Islet precursor cell (in vitro differentiated cells): ENCODE results near the gene WDR18.
A peak's percentile ranks its signal among the peaks of the same experiment; 100 is the strongest.
"Not testable (repeated sequence)": the region's sequence is repeated elsewhere in the genome, so short reads cannot be mapped to it uniquely, and the experiment has no call there.

Source experiments
- DNase-seq: peaks from one replicate; pipeline ENCODE4 v3.0.0-alpha.2; 2018

The WDR18 gene

GRCh38 chr19:1009041-1009980 lies 25.2 kb downstream of the WDR18 start:
- DNase-seq = no peak

DNA sequence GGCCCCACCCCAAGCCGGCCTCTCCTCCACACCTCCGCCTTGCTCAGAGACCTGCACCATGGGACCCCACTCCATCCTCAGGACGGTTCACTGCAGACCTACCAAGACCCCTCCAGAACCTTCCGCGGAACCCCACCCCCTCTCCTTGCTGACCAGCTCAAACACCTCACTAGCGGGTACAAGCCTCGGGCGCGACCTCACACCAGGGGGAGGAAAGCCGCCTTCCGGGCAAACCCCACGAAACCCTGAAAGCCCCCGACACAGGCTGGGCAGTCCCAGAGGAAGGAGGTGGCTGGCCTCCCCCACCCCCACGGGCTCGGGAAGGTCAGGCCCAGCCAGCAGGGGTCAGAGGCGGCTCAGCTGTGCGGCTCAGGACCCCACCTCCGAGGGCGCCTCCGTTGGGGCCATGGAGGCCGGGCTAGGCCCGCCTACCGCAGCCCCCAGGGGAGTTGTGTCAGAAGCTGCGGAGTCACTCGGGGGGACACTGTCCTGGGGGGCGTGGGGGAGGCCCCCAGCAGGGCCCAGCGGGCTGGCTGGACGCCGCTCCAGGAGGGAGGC lies 25.9 kb downstream of the WDR18 start:
- DNase-seq = no peak

DNA sequence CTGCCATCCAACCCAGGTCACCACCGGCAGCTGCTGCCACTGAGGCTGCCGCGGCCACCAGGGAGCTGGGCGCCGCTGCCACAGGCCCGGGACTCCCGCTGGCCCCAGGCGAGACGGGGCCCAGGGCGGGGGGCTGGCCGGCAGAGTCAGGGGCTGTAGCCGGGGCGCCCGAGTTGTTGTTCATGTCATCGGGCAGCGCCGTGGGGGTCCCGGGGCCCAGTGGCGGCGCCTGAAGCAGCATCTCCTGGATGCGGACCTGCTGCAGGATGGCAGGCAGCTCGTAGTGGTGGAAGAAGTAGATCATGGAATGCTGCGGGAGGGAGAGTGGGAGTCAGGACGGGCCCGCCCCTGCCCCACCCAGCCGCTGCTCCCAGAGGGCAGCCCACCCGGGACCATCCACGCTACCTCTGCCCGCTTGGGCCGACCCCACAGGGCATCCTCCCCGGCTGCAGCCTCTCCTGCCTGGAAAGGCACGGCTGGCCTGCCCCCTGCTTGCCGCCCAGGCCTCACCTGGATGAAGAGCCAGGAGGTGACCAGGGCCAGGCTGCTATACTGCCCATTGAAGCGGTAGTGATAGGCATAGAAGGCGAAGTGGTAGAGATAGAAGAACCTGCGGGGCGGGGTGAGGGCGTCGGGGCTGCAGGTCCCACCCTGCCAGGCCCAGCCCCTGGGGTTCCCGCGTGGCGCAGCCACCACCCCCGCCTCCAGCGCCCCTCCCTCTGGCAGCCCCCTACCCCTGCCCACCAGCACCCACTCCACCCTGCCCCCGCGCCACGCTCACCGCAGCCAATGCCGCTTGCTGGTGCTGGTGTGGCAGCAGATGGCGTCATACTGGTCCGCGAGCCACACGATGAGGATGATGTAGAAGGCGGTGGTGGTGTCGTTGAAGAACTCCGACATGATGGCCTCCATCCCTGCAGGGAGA lies 26.7 kb downstream of the WDR18 start:
- DNase-seq = no peak

DNA sequence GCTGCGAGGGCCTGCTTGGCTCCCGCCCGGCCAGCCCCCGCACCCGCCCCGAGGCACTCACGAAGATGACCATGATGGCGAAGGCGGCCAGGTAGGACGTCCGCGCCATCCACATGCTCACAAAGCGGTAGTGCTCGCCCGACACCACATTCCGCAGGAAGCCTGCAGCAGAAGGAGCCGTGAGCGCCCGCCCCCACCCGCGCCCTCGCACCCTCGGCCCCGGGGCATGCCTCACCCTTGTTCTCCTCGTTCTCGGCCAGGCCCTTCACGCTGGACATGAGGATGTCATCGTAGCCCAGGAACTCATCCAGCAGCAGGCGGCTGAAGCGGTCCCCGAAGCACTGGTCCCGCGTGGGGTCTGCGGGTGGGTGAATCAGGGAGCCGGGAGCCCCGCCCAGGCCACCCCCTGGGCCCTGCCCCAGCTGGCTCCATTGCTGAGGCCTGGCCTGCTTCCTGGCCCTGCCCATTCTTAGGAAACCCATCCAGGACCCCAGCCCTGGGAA lies 27.7 kb downstream of the WDR18 start:
- no peak for DNase-seq

- DNase-seq = no peak
These were observed 28.2 kb downstream of the WDR18 start for GRCh38 chr19:1012334-1012733.

DNA sequence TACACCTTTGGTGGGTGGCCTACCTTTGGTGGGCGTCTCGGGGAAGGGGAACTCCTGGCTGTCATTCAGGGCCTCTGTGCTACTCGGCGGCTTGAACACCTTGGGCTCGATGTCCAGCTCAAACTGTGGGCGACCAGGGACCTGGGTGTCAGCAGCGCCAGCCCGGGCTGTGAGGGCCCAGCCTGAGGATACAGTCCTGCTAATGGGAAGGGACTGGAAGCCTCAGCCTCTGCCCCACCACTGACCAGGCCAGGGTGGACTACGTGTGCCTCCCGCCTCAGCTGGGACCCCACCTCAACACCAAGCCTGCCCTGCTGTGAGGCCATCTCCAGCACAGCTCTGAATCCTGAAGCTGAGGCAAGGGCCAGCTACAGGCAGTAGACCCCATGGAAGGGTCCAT lies 29.1 kb downstream of the WDR18 start:
- no peak for DNase-seq

DNA sequence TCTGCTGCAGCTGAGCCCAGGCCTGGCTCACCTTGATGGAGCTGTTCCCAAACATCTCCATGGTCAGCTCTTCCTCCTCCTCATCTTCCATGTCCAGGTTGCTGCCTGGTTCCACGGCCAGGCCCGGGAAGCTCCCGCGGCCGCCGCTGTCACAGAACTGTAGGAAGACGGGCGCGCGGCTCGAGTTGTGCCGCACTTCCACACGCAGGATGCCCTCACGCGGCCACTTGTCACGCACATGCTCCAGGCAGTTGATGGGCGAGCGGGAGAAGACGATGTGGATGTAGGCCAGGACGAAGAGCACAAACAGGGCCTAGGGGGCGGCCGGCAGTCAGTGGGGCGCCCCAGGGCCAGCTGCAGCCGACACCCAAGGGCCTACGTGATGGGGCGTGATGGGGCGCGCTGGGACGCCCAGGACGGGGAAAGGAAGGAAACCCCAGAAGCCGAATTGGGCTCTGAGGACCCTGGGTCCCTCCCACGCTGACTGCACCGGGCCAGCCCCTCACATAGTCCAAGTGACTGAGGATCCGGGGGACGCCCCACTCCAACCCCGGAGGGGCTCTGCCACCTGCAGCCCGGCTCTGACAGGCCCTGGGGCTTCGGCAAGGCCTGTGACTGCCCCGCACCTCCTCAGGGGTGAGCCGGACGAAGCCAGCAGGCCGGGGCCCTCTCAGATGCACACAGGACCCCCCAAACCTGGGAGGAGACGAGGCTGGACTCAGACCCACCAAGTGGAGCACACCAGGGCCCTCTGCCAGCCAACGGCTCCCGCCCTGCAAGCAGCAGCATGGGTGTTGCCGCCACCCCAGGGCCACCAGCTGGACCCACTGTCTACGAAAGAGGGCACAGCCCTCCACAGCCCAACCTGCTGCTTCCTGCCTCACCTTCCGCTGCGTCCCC lies 30.3 kb downstream of the WDR18 start:
- DNase-seq = no peak

- DNase-seq = no peak
These were observed 31.1 kb downstream of the WDR18 start for GRCh38 chr19:1015061-1015781.

DNA sequence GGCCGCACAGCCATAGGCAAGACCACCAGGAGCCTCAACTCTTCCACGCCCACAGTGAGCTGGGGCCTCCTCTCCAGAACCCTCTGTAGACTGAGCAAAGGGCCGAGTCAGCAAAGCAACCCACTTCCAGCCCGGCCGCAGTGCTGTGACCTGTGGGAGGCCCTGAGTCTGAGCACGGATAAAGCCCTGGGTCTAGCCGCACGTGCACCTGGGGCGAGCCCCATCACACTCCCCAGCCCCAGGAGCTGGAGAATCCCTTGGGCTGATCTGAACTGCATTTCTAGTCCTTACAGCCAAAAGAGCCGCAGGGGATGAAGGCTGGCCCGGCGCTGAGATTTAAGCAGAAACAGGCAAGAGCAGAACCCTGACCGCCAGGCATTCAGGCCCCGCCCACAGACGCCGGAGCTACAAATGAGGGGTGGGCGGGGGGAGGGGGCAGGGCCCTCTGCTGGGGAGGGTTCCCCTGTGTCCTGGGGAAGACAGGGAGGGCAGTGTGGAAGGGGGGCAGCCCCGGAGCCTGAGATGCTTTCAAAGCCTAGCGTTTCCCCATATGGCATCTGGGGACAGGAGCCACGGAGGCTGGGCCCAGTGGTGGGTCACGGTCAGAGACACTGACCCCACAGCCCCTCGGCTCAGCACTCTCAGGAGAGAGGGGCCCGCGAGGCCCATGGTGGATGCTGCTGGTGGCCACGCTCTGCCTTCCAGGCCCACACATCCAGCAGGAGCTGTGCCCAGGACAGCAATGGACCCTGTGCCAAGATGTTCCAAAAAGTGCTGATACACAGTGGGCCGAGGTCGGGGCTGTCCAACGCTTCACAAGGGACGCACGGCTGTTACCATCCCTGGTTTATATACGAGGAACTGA lies 31.9 kb downstream of the WDR18 start:
- no peak for DNase-seq

- DNase-seq = peak; percentile 91
These were observed 32.5 kb downstream of the WDR18 start for GRCh38 chr19:1016647-1017114.

DNA sequence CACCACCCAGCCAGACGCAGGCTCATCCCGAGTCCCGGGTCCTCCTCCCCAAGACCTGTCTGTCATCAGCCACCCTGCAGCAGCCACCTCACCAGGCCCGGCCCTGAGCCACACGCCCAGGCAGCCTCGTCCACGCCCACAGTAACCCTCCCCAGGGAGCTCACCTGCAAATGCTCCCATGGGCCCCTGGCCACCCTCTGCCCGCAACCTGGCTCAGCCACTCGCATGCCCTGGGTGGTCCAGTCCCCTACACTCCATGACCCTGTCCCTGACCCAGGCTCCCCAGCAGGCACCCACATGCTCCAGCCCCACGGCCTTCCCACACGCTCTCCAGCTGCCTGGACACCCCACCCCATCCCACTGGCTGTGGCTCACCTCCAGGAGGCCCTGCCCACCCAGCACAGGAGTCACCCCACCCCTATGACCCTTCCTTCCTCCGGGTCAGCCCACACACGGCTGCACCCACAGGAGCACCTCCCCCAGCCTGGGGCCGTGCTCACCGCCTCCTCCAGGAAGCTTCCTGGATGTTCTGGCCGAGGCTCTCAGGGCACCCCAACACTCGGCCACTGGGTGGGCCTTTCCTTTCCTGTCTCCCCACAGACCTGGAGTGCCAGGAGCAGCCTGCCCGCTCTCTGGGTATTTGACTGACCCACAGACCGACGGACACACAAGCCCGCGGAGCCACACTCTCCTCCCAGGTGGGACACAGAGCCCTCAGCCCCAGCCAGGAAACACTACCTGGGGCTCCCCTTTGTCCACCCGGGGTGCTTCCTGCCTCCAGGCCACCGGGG lies 33.2 kb downstream of the WDR18 start:
- DNase-seq = no peak

DNA sequence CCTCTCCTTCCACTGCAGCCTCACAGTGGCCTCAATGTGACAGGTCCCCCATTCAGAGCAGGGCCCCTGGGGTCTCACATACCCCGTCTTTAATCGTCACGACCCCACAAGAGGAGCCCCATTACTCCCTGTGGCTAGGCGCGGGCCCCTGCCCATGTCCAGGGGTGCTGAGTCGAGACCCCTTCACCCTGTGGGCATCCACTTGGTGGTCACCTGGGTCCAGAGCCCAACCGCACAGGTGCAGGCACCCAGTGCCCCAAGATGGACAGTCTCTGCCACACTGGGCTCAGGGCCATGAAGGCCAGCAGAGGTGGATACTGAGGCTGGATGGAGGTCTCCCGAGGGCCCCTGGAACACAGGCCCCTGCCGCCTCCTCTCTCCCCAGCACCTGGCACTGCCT lies 33.8 kb downstream of the WDR18 start:
- DNase-seq = no peak

GRCh38 chr19:1018393-1018792 lies 34.2 kb downstream of the WDR18 start:
- no peak for DNase-seq

DNA sequence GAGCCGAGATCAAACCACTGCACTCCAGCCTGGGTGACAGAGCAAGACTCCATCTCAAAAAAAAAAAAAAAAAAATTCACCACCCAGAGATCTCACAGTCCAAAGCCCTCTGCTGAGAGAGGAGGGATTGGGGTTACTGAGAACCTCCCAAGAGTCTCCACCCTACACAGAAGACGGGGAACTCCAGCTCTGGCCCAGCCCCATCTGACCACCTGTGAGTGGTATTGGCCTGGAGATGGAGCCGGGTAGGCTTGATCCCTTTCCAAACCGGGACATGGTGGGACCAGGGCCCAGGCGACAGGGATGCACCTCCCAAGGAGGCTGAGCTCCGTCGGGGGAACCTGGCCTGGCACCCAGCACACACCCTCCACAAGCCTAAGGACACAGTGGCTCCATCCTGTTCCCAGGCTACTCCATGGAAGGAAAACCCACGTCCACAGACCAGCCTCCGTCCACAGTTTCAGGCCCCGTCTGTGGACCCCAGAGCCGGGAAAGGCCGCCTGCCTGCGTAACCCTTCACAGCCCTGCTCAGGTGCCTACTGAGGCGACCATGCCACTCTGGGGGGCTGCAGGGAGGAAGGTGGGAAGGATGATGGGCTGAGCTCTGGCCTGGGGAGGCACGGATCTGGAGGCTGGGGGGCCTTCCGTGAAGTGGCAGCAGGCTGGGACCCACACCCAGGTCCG lies 34.9 kb downstream of the WDR18 start:
- no peak for DNase-seq

GRCh38 chr19:1019616-1019961 lies 35.4 kb downstream of the WDR18 start:
- DNase-seq = no peak

DNA sequence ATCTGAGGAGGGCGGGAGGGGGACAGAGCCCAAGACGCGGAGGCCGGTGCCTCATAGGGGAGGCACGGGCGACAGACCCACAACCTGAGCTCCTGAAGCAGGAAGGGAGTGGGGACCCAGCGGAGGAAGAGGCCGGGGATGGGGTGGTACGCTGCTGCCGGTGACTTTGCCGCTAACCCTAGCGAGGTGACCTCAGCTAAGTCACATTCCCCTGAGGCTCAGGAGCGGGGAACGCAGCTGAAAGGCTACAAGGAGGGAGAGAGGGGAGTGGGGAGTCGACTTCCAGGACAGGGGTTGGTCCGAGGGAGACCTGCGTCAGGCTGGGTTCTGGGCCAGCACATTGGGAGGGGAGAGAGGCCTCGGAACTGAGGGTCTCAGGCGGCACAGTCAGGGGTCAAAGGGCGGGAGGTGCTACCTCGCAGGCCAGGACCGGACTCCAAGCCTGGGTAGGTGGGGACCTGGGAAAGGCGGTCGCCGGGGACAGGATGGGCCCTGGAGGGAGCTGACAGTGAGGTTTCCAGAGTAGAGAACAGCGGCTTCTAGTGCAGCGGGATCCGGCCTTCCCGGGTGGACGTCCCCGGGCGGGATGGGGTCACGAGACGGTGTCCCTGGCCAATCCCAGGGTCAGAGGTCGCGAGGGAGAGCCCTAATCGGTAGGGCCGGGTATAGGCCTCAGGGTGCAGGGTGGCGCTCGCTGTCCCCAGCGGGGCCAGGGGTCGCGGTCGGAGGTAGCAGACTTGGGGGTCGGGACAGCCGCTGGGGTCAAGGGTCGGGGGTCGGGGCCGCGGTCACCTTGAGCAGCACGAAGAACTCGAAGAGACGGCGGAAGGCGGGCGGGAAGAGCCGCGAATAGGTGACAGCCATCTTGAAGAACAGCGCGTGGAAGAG lies 36.1 kb downstream of the WDR18 start:
- no peak for DNase-seq

DNA sequence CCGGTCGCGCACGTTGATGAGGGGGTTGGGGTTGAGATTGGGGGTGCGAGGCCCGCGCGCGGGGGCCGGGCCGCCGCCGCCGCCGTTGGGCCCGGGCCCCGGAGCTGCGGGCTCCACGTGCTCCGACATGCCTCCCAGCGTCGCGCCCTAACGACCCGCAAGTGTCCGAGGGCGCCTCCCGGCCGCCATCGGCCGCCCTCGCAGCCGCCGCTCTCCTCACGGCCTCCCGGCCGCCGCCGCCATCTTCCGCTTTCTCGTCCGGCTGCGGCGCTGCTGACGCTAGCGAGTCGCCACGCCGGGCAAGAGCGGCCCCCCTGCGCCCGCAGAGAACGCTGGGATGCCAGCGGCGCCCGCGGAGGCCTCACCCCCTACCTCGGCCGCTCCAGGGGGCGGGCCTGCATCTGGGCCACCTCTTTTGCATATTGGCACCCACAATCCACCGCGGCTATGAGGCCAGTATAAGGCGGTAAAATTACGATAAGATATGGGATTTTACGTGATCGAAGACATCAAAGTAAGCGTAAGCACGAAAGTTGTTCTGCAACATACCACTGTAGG lies 36.8 kb downstream of the WDR18 start, which contains the start of gene TMEM259:
TSS of gene TMEM259 (minus strand) at position 256 of the 558 bp plus-strand sequence. CDS start at position 129, 127 bp downstream.
- peak; percentile 97 for DNase-seq

GRCh38 chr19:1023883-1024188 lies 39.7 kb downstream of the WDR18 start:
- DNase-seq = not testable (repeated sequence)
